ENCODE results near the gene KDM3B. TPM values are rescaled to one million over a fixed set of nuclear protein-coding genes. Genes with fewer than 3 reads are reported as not detected.

Gene KDM3B
- polyA plus RNA-seq, 1 of the 3 experiments (the other 2 are of a cell fraction) = 22.4 TPM

- Histone ChIP-seq H3K27me3 (ENCODE audit: insufficient read depth) (no peaks in the 10 kb centered on the region), H3K4me3 (ENCODE audit: low read depth in 2 of 2, low read length in 1 of 2) (no peak overlapping the region), H3K4me2 (no peak overlapping the region), H3K9me3 (no peaks in the 10 kb centered on the region), H3K36me3 (replicated peaks in 1 of 2; ENCODE audit: control insufficient read depth in 1 of 2, insufficient read depth in 2 of 2, low read length in 1 of 2) (no peaks in the 10 kb centered on the region), H2AFZ (ENCODE audit: low read depth) (no peak overlapping the region), H3F3A (replicated peaks; ENCODE audit: insufficient read depth) (peaks cover 4% of the 10 kb centered on the region), H4K20me1 (ENCODE audit: insufficient read depth) (no peaks in the 10 kb centered on the region), H3K9me2 (no peaks in the 10 kb centered on the region), H3K4me1 (ENCODE audit: control insufficient read depth in 1 of 2, insufficient read depth in 2 of 2, low read depth in 1 of 2, low read length in 1 of 2) (peaks cover 0 to 6% of the 10 kb centered on the region in 2 experiments; a peak in 1 of 4 replicates), H3K79me2 (ENCODE audit: insufficient read depth) (no peaks in the 10 kb centered on the region), H3K9ac (no peak overlapping the region), H3K27ac (ENCODE audit: low read depth in 2 of 2, low read length in 1 of 2) (no peak overlapping the region)
- no peak for DNase-seq
- POLR2A ChIA-PET = no interaction called here
- WGBS (ENCODE audit: low lambda C conversion rate) = 95% methylated on average over 4 of the region's 4 CpGs
- TF ChIP-seq FOXJ3 (CRISPR knock-in tag; IDR thresholded peaks at IDR 0.05) = no peak
- TF ChIP-seq IRF3 (IDR thresholded peaks at IDR 0.05; ENCODE audit: low read depth, low read length) = no peak
- no peak for TF ChIP-seq RFX5 (IDR thresholded peaks at IDR 0.05; ENCODE audit: low read length)
- TF ChIP-seq MXI1 (IDR thresholded peaks at IDR 0.05; ENCODE audit: low read depth, low read length) = no peak
- TF ChIP-seq RCOR1 (IDR thresholded peaks at IDR 0.05; ENCODE audit: low read length) = no peak
- no peak for TF ChIP-seq GATA2 (CRISPR knock-in tag; IDR thresholded peaks at IDR 0.05)
- TF ChIP-seq FOSL2 (IDR thresholded peaks at IDR 0.05; ENCODE audit: borderline replicate concordance, low read depth) = no peak
- TF ChIP-seq YY1 (IDR thresholded peaks at IDR 0.05; ENCODE audit: low read depth) = no peak
- no peak for TF ChIP-seq TCF12 (IDR thresholded peaks at IDR 0.05)
- no peak for TF ChIP-seq SMC3 (IDR thresholded peaks at IDR 0.05; ENCODE audit: low read depth, low read length)
- no peak for TF ChIP-seq EZH2phosphoT487 (IDR thresholded peaks at IDR 0.05; ENCODE audit: borderline replicate concordance, low read depth)
- no peak for TF ChIP-seq NRF1 (IDR thresholded peaks at IDR 0.05; ENCODE audit: low read depth, low read length)
- no peak for TF ChIP-seq USF2 (IDR thresholded peaks at IDR 0.05; ENCODE audit: borderline replicate concordance, low read depth, low read length)
- no peak for TF ChIP-seq EP300 (IDR thresholded peaks at IDR 0.05; ENCODE audit: borderline replicate concordance in 1 of 2, low read depth in 1 of 2, low read length in 1 of 2)
- no peak for TF ChIP-seq CTCF (IDR thresholded peaks at IDR 0.05)
- no peak for TF ChIP-seq GABPA (IDR thresholded peaks at IDR 0.05; ENCODE audit: low read depth)
- TF ChIP-seq FOXM1 (IDR thresholded peaks at IDR 0.05; ENCODE audit: low read depth) = no peak
- no peak for TF ChIP-seq MEF2A (IDR thresholded peaks at IDR 0.05; ENCODE audit: borderline replicate concordance, low read depth)
- TF ChIP-seq RXRA (IDR thresholded peaks at IDR 0.05; ENCODE audit: borderline replicate concordance, low read depth) = no peak
- CTCF ChIA-PET = interaction anchor here (0.6 to 11.7 kb wide), 3 partner anchors 10 to 40 kb away, joined by 3 to 196 read pairs (median 131); no protein-coding TSS in a partner anchor
These were observed 107.7 kb downstream of the KDM3B start for GRCh38 chr5:138460032-138460693.

Data from SK-N-SH (cell line).